HEK293 (cell line): Measurements from ENCODE around the gene ADAMTS13.

Experiments used
- CTCF ChIA-PET: fragments of 350-600 bp; formaldehyde crosslinking; extraction: SDS; loops from one replicate; lab custom pipeline; 2021; ENCODE audit warnings: antibody characterized with exemption; lab: Yijun Ruan, JAX
- POLR2A ChIA-PET: fragments of 300-600 bp; formaldehyde crosslinking; extraction: SDS; loops from one replicate; lab custom pipeline; 2020; ENCODE audit warnings: antibody characterized with exemption, inconsistent platforms; lab: Yijun Ruan, JAX
- H3K27ac ChIP-seq: fragments of 200-500 bp; sonication (Bioruptor generic); 2 replicates; pipeline ENCODE4 v1.5.1; 2014; ENCODE audit warnings: low read depth, low read length, control low read depth, inconsistent platforms; ENCODE audit errors: extremely low read depth
- H3K36me3 ChIP-seq, 2 experiments: fragments of 200-500 bp in 1 of 2; sonication (Bioruptor generic) in 1 of 2; 1 replicate in 1 of 2; 2 replicates in 1 of 2; pipeline ENCODE4 v1.5.1; 2014 to 2017; ENCODE audit warnings: inconsistent platforms in 2 of 2, low read length in 2 of 2; ENCODE audit not compliant: control insufficient read depth in 2 of 2, insufficient read depth in 1 of 2
- H3K4me1 ChIP-seq: fragments of 200-500 bp; sonication (Bioruptor generic); 2 replicates; pipeline ENCODE4 v1.5.1; 2014; ENCODE audit warnings: mild to moderate bottlenecking, low read length, inconsistent platforms; ENCODE audit not compliant: control insufficient read depth, insufficient read depth
- H3K4me3 ChIP-seq: 2 replicates; pipeline ENCODE4 v1.5.1; 2011; ENCODE audit warnings: low read depth, mild to moderate bottlenecking, control low read depth, low read length, moderate library complexity
- H3K9me3 ChIP-seq: fragments of 200-500 bp; sonication (Bioruptor generic); 2 replicates; pipeline ENCODE4 v1.5.1; 2014; ENCODE audit warnings: low read depth, low read length, inconsistent platforms; ENCODE audit not compliant: control insufficient read depth, insufficient read depth
- EGR2 ChIP-seq: fragments of 450-650 bp; formaldehyde crosslinking; IDR thresholded peaks from 2 replicates; pipeline ENCODE4 v1.5.1; 2016; ENCODE audit warnings: low read depth, missing biosample characterization, missing genetic modification characterization
- SCRT1 ChIP-seq: fragments of 450-650 bp; formaldehyde crosslinking; IDR thresholded peaks from 2 replicates; pipeline ENCODE4 v1.5.1; 2016; ENCODE audit warnings: missing biosample characterization, missing genetic modification characterization, borderline replicate concordance
- TCF7L2 ChIP-seq: IDR thresholded peaks from 2 replicates; pipeline ENCODE4 v1.6.1; 2011; ENCODE audit warnings: low read depth, mild to moderate bottlenecking, inconsistent platforms, low read length, moderate library complexity, borderline replicate concordance
- ZBTB11 ChIP-seq: fragments of 450-650 bp; formaldehyde crosslinking; conservative IDR thresholded peaks from 2 replicates; pipeline ENCODE4 v1.5.1; 2016; ENCODE audit warnings: low read depth, missing biosample characterization, missing genetic modification characterization
- ZNF133 ChIP-seq: fragments of 450-650 bp; formaldehyde crosslinking; IDR thresholded peaks from 2 replicates; pipeline ENCODE4 v1.5.1; 2016; ENCODE audit warnings: missing biosample characterization, missing genetic modification characterization
- ZNF175 ChIP-seq: fragments of 450-650 bp; formaldehyde crosslinking; IDR thresholded peaks from 2 replicates; pipeline ENCODE4 v1.5.1; 2016; ENCODE audit warnings: missing biosample characterization, missing genetic modification characterization
- ZNF184 ChIP-seq: fragments of 450-650 bp; IDR thresholded peaks from 2 replicates; pipeline ENCODE4 v1.5.1; 2018; ENCODE audit warnings: missing biosample characterization, mild to moderate bottlenecking, missing genetic modification characterization
- ZNF26 ChIP-seq: fragments of 450-650 bp; formaldehyde crosslinking; IDR thresholded peaks from 2 replicates; pipeline ENCODE4 v1.5.1; 2016; ENCODE audit warnings: missing biosample characterization, missing genetic modification characterization
- ZNF324 ChIP-seq: fragments of 450-650 bp; formaldehyde crosslinking; IDR thresholded peaks from 2 replicates; pipeline ENCODE4 v1.5.1; 2016; ENCODE audit warnings: missing biosample characterization, missing genetic modification characterization
- ZNF350 ChIP-seq: fragments of 450-650 bp; formaldehyde crosslinking; IDR thresholded peaks from 2 replicates; pipeline ENCODE4 v1.5.0; 2017; ENCODE audit warnings: missing biosample characterization, mild to moderate bottlenecking, missing genetic modification characterization
- ZSCAN4 ChIP-seq: fragments of 450-650 bp; formaldehyde crosslinking; IDR thresholded peaks from 2 replicates; pipeline ENCODE4 v1.5.1; 2017; ENCODE audit warnings: missing biosample characterization, missing genetic modification characterization

The ADAMTS13 gene

GRCh38 chr9:133488686-133489252 lies 66.6 kb downstream of the ADAMTS13 start (continued):
- TF ChIP-seq ZNF26 (tag by site-specific recombination) (no peak), EGR2 (tag by site-specific recombination) (no peak), TCF7L2 (no peak)

GRCh38 chr9:133489253-133490190 lies 67.4 kb downstream of the ADAMTS13 start:
- POLR2A ChIA-PET, result interaction anchor here (0.6 to 1.5 kb wide), 3 partner anchors 11 to 1961 kb away, joined by 4 read pairs; partner anchors contain the start of genes MED22, RPL7A and SLC2A6
- Histone ChIP-seq H3K4me1 (no peaks in the 10 kb centered on the region), H3K9me3 (no peaks in the 10 kb centered on the region), H3K27ac (no peak overlapping the region), H3K4me3 (no peak overlapping the region), H3K36me3 (no peaks in the 10 kb centered on the region)
- CTCF ChIA-PET, result interaction anchor here (0.6 to 1.8 kb wide), 8 partner anchors 10 to 467 kb away, joined by 3 to 6 read pairs (median 3); partner anchors contain the start of gene CACFD1
- no peak for TF ChIP-seq ZNF350 (tag by site-specific recombination)
- peak; percentile 61 for TF ChIP-seq ZSCAN4 (tag by site-specific recombination)

GRCh38 chr9:133490201-133490681 lies 68.1 kb downstream of the ADAMTS13 start:
- no peak overlapping the region for H3K4me3 ChIP-seq
- H3K36me3 ChIP-seq, result no peaks in the 10 kb centered on the region
- ChIA-PET POLR2A (interaction anchor here (0.6 to 1.5 kb wide), 3 partner anchors 11 to 1961 kb away, joined by 3 to 4 read pairs (median 4); partner anchors contain the start of gene SLC2A6), CTCF (interaction anchor here (0.6 to 1.8 kb wide), 10 partner anchors 9 to 468 kb away, joined by 3 to 6 read pairs (median 4); no protein-coding TSS in a partner anchor)
- H3K4me1 ChIP-seq, result no peaks in the 10 kb centered on the region
- no peaks in the 10 kb centered on the region for H3K9me3 ChIP-seq
- H3K27ac ChIP-seq, result no peak overlapping the region
- no peak for TF ChIP-seq ZNF184 (tag by site-specific recombination)
- TF ChIP-seq SCRT1, result no peak
- TF ChIP-seq ZNF175 (tag by site-specific recombination), result no peak
- TF ChIP-seq ZNF324 (tag by site-specific recombination), result no peak
- no peak for TF ChIP-seq ZBTB11 (tag by site-specific recombination)
- no peak for TF ChIP-seq ZNF133 (tag by site-specific recombination)
